Lower lobe of right lung (tissue), 2 donors: ENCODE data around the gene SEC24C. TPM values are rescaled to one million over a fixed set of nuclear protein-coding genes. Genes with fewer than 3 reads are reported as not detected.

Experiments used
- ATAC-seq, 2 donors: fragments of 200-7000 bp; cut with Tn5 transposase; one replicate each; pipeline ENCODE4 v1.9.1; 2020 to 2022; ENCODE audit warnings: mild to moderate bottlenecking in 2 of 2, moderate library complexity in 2 of 2
- DNase-seq: peaks from one replicate; pipeline ENCODE4 v3.0.0-alpha.2; 2020
- H3K27ac ChIP-seq: fragments of 200-600 bp; one replicate; pipeline ENCODE4 v1.8.0; 2022
- H3K27me3 ChIP-seq: fragments of 200-600 bp; one replicate; pipeline ENCODE4 v1.8.0; 2022; ENCODE audit warnings: low read depth
- H3K36me3 ChIP-seq: fragments of 200-600 bp; one replicate; pipeline ENCODE4 v1.8.0; 2022; ENCODE audit warnings: mild to moderate bottlenecking
- H3K4me1 ChIP-seq: fragments of 200-600 bp; one replicate; pipeline ENCODE4 v1.8.0; 2022
- H3K4me3 ChIP-seq: fragments of 200-600 bp; one replicate; pipeline ENCODE4 v1.8.0; 2022; ENCODE audit warnings: mild to moderate bottlenecking
- H3K9me3 ChIP-seq: fragments of 200-600 bp; one replicate; pipeline ENCODE4 v1.8.0; 2022
- intact Hi-C: fragments of 100-400 bp; cut with DNase I; formaldehyde crosslinking; loops from one replicate; pipeline ENCODE4 v1.11.0; 2022
- total RNA-seq: library from RNA; stranded (reverse); fragmentation: NEBNext Ultra II Directional; extraction: Animal tissue kit (Norgen Biotek cat#: 25700); gene quantifications from one replicate; pipeline ENCODE4 v1.2.1, GENCODE V29; 2021
- TF ChIP-seq, protein P1 (sequence below): fragments of 200-600 bp; IDR thresholded peaks from one replicate; pipeline ENCODE4 v1.8.0; 2022; ENCODE audit warnings: antibody characterized with exemption, mild to moderate bottlenecking
- donor health status: DM: no; HTN: yes; CAD: no; lungs with severe emphysema.

The SEC24C gene
- total RNA-seq, 1 donor from 2014 or later = 71.4 TPM

- DNase-seq = no peak
- intact Hi-C loops = no loop called here
- peaks cover 51% of the 10 kb centered on the region for H3K4me1 ChIP-seq
- H3K27ac ChIP-seq = no peak overlapping the region
- no peaks in the 10 kb centered on the region for H3K27me3 ChIP-seq
- no peak for ATAC-seq
- TF ChIP-seq, protein P1, sequence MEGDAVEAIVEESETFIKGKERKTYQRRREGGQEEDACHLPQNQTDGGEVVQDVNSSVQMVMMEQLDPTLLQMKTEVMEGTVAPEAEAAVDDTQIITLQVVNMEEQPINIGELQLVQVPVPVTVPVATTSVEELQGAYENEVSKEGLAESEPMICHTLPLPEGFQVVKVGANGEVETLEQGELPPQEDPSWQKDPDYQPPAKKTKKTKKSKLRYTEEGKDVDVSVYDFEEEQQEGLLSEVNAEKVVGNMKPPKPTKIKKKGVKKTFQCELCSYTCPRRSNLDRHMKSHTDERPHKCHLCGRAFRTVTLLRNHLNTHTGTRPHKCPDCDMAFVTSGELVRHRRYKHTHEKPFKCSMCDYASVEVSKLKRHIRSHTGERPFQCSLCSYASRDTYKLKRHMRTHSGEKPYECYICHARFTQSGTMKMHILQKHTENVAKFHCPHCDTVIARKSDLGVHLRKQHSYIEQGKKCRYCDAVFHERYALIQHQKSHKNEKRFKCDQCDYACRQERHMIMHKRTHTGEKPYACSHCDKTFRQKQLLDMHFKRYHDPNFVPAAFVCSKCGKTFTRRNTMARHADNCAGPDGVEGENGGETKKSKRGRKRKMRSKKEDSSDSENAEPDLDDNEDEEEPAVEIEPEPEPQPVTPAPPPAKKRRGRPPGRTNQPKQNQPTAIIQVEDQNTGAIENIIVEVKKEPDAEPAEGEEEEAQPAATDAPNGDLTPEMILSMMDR = no peak
- peaks cover 54% of the 10 kb centered on the region for H3K36me3 ChIP-seq
- H3K9me3 ChIP-seq = no peaks in the 10 kb centered on the region
- no peak overlapping the region for H3K4me3 ChIP-seq
These were observed 35.5 kb downstream of the SEC24C start for GRCh38 chr10:73779539-73780197.

DNA sequence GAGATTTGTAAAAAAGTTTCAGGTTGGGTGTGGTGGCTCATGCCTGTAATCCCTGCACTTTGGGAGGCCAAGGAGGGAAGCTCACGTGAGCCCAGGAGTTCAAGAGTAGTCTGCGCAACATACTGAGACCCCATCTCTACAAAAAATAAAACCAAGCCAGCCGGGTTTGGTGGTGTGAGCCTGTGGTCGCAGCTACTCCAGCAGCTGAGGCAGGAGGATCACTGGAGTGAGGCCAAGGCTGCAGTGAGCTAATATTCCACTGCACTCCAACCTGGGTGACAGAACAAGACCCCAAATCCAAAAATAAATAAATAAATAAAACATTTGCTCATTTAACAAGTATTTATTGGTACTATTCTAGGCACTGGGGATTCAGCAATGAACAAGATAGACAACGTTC lies 36.1 kb downstream of the SEC24C start:
- Histone ChIP-seq H3K4me1 (peaks cover 48% of the 10 kb centered on the region), H3K27me3 (no peaks in the 10 kb centered on the region), H3K36me3 (peaks cover 49% of the 10 kb centered on the region), H3K4me3 (no peak overlapping the region), H3K27ac (no peak overlapping the region), H3K9me3 (no peaks in the 10 kb centered on the region)
- intact Hi-C loops = no loop called here
- TF ChIP-seq, protein P1 = no peak
- DNase-seq (no peak), ATAC-seq (no peak)

DNA sequence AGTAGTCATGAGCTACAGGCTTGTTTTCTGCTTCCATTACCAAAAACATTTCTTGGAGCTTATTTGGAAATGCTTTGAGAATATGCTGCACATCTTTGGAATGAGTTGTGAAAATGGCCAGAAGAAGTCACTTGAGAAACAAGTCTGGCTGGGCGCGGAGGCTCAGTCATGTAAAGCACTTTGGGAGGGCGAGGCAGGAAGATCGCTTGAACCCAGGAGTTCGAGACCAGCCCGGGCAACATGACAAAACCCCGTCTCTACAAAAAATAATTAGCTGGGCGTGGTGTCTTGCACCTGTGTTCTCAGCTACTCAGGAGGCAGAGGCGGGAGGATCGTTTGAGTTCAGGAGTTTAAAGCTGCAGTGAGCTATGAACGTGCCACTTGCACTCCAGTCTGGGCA lies 36.8 kb downstream of the SEC24C start:
- ATAC-seq (no peak), DNase-seq (no peak)
- intact Hi-C loops = no loop called here
- Histone ChIP-seq H3K9me3 (no peaks in the 10 kb centered on the region), H3K36me3 (peaks cover 42% of the 10 kb centered on the region), H3K4me3 (peak overlapping the region; percentile 95), H3K27me3 (no peaks in the 10 kb centered on the region), H3K27ac (peak overlapping the region; percentile 92), H3K4me1 (peaks cover 41% of the 10 kb centered on the region)
- TF ChIP-seq, protein P1 = no peak

- DNase-seq (no peak), ATAC-seq (peak; percentile 16 to 20)
- Histone ChIP-seq H3K4me1 (peaks cover 44% of the 10 kb centered on the region), H3K27ac (peak overlapping the region; percentile 92), H3K4me3 (peak overlapping the region; percentile 95), H3K36me3 (peaks cover 37% of the 10 kb centered on the region), H3K27me3 (no peaks in the 10 kb centered on the region), H3K9me3 (no peaks in the 10 kb centered on the region)
- TF ChIP-seq, protein P1 = no peak
- intact Hi-C loops = no loop called here
These were observed 37.3 kb downstream of the SEC24C start for GRCh38 chr10:73781548-73781878.

DNA sequence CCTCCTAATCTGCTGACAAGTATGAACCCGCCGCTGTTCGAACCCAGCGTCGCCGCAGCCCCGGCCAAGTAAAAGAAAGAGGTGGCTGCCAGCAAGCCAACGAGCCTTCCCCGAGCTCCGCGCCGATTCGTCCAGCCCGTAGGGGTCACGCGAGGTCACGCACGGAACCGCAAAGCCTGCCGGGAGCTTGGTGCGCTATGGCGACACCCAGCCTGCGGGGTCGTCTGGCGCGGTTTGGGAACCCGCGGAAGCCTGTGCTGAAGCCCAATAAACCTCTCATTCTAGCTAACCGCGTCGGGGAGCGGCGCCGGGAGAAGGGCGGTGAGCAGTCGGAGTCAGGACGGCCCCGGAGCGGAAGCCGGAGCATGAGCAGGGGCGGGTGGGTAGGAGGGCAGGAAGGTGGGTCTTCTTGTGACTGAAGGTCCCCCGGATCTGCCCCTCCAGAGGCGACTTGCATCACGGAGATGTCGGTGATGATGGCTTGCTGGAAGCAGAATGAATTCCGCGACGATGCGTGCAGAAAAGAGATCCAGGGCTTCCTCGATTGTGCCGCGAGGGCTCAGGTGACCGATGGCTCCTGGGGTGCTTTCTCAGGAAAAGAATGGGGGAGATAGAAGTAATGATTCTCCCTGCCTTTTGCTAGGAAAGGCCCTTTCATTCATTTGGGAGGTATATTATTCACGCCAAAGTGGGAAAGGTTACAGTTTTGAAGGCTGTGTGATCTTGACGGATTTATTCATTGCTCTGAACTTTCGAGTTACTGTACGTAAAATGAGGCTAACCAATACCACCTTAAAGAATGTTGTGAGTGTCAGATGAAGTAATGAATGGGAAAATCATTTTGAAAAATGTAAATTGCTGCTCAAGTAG lies 37.9 kb downstream of the SEC24C start, which contains the start of gene CHCHD1:
Gene CHCHD1, plus strand, starts transcription at position 170 of the 870 bp plus-strand sequence. Its CDS starts 28 bp downstream, at position 198.
- Histone ChIP-seq H3K4me1 (peaks cover 50% of the 10 kb centered on the region), H3K27me3 (no peaks in the 10 kb centered on the region), H3K4me3 (peak within 1 kb of the TSS; percentile 95), H3K9me3 (no peaks in the 10 kb centered on the region), H3K36me3 (peaks cover 36% of the 10 kb centered on the region), H3K27ac (peak within 1 kb of the TSS; percentile 92)
- intact Hi-C loops = no loop called here
- peak; percentile 84 to 86 for ATAC-seq
- TF ChIP-seq, protein P1 = no peak
- DNase-seq = peak; percentile 95
